Measurements from ENCODE around the gene PLPPR1.

GRCh38 chr9:101225271-101225670, 196.7 kb downstream of the PLPPR1 start:
- TF ChIP-seq TAF1 (IDR thresholded peaks at IDR 0.05; ENCODE audit: borderline replicate concordance, low read depth, low read length) (no peak), POLR2A (IDR thresholded peaks at IDR 0.05; ENCODE audit: low read depth, low read length) (no peak), POLR2AphosphoS5 (IDR thresholded peaks at IDR 0.05; ENCODE audit: low read depth, low read length) (no peak)
